ENCODE results near the gene TBCCD1. TPM values are rescaled to one million over a fixed set of nuclear protein-coding genes. Genes with fewer than 3 reads are reported as not detected.
"Not testable (repeated sequence)": the region's sequence is repeated elsewhere in the genome, so short reads cannot be mapped to it uniquely, and the experiment has no call there.

TBCCD1 gene
- total RNA-seq, 1 donor from 2014 or later, result 12.5 TPM

DNA sequence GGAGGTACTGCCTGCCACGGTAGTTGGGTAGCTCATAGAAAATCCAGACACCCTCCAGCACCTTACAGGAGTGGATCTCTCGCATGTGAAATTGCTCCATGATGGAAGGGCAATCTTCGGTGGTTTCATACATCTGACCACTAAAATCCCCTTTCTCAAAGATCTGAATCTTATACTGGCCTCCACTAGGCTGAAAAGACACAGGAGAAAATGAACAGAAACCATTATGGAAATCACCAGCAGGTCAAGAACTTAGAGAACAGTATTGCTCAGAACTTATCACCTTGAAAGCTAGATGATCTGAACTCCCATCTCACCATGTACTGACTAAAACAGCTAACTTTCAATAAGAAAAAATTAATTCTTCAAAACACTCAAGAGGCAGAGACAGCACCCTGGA lies 28.4 kb downstream of the TBCCD1 start:
- Mint-ChIP-seq H3K27ac (ENCODE audit: unreplicated experiment) (no peak overlapping the region), H3K9me3 (ENCODE audit: unreplicated experiment) (no peaks in the 10 kb centered on the region), H3K36me3 (ENCODE audit: unreplicated experiment) (no peaks in the 10 kb centered on the region), H3K27me3 (ENCODE audit: unreplicated experiment) (no peaks in the 10 kb centered on the region), H3K4me1 (ENCODE audit: low read depth, unreplicated experiment) (peaks cover 3% of the 10 kb centered on the region), H3K4me3 (ENCODE audit: unreplicated experiment) (no peak overlapping the region)
- TF ChIP-seq, protein P1, sequence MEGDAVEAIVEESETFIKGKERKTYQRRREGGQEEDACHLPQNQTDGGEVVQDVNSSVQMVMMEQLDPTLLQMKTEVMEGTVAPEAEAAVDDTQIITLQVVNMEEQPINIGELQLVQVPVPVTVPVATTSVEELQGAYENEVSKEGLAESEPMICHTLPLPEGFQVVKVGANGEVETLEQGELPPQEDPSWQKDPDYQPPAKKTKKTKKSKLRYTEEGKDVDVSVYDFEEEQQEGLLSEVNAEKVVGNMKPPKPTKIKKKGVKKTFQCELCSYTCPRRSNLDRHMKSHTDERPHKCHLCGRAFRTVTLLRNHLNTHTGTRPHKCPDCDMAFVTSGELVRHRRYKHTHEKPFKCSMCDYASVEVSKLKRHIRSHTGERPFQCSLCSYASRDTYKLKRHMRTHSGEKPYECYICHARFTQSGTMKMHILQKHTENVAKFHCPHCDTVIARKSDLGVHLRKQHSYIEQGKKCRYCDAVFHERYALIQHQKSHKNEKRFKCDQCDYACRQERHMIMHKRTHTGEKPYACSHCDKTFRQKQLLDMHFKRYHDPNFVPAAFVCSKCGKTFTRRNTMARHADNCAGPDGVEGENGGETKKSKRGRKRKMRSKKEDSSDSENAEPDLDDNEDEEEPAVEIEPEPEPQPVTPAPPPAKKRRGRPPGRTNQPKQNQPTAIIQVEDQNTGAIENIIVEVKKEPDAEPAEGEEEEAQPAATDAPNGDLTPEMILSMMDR (IDR thresholded peaks at IDR 0.05; ENCODE audit: partially characterized antibody, unreplicated experiment), result no peak
- no peak for DNase-seq

DNA sequence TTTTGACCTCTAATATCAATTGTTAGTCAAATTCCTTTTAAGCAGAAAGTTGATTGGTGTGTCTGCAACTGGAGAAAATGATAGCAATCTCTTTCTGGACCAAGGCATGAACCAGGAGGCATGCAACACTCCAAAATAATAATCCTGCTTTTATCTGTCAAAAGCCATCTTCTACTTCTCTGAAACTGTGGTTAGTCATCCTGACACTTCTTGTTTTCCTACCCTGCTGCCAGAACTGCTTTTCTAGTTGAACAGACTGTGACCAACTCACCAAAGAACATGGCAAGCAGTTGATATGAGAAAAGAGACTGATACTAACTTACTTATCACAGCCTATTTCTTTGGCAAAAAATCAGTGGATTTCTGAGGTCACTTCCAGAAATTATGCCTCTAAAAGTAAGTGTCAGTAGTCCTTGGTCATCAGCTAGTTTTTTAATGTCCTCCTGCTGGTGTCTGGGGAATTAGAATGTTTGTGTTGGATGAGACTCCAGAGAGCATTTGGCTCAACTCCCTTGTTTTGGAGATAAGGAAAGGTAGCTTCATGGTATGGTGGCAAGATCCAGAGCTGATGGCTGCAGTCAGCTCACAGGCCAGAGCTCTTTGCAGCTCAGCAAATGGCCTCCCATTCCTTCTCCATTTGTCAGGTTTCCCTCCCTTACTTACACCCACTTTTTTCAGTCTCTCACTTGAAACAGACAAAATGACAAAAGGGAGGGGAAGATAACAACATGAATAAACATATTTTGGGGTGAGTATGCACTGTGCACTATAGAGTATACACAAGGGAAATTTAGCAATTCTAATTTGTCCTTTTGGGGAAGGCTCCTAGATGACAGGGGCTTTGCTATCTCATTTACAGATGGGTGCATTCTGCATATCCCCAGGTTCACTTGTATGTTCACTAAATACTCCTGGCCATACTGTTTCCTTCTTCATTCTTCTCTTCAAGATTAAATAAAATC lies 30.0 kb downstream of the TBCCD1 start:
- Mint-ChIP-seq H3K27ac (ENCODE audit: unreplicated experiment) (no peak overlapping the region), H3K27me3 (ENCODE audit: unreplicated experiment) (no peaks in the 10 kb centered on the region), H3K9me3 (ENCODE audit: unreplicated experiment) (no peaks in the 10 kb centered on the region), H3K4me1 (ENCODE audit: low read depth, unreplicated experiment) (peaks cover 7% of the 10 kb centered on the region), H3K4me3 (ENCODE audit: unreplicated experiment) (no peak overlapping the region), H3K36me3 (ENCODE audit: unreplicated experiment) (no peaks in the 10 kb centered on the region)
- DNase-seq, result no peak
- TF ChIP-seq, protein P1 (IDR thresholded peaks at IDR 0.05; ENCODE audit: partially characterized antibody, unreplicated experiment), result no peak

DNA sequence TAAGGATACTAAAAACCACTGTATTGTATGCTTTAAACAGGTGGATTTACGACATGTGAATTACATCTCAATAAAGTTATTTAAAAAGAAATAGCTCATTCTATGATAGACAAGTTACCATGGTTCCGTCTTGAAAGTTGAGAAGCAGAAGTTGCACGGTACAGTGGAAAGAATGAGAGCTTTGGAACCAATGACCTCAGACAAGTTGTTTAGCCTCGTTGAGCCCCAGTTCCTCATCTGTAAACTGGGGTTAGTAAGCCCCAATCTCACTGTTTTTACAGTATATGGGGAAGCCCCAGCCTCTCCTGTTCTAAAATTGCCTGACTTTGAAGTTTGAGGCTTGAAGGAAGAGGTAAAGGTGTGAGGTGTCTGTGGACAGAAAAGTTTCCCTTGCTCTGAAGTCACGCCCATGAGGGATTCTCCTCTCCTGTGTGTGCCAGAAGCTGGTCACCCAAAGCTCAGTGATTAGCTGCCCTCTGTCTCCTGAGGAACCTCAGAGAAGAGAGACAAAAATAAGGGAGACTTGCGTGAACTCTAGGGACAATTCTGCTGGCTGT lies 32.9 kb downstream of the TBCCD1 start:
- TF ChIP-seq, protein P1 (IDR thresholded peaks at IDR 0.05; ENCODE audit: partially characterized antibody, unreplicated experiment), result no peak
- no peaks in the 10 kb centered on the region for H3K36me3 Mint-ChIP-seq (ENCODE audit: unreplicated experiment)
- H3K9me3 Mint-ChIP-seq (ENCODE audit: unreplicated experiment), result no peaks in the 10 kb centered on the region
- no peak overlapping the region for H3K4me3 Mint-ChIP-seq (ENCODE audit: unreplicated experiment)
- peaks cover 8% of the 10 kb centered on the region for H3K4me1 Mint-ChIP-seq (ENCODE audit: low read depth, unreplicated experiment)
- H3K27me3 Mint-ChIP-seq (ENCODE audit: unreplicated experiment), result peaks cover under 1% of the 10 kb centered on the region
- DNase-seq, result no peak
- H3K27ac Mint-ChIP-seq (ENCODE audit: unreplicated experiment), result no peak overlapping the region

DNA sequence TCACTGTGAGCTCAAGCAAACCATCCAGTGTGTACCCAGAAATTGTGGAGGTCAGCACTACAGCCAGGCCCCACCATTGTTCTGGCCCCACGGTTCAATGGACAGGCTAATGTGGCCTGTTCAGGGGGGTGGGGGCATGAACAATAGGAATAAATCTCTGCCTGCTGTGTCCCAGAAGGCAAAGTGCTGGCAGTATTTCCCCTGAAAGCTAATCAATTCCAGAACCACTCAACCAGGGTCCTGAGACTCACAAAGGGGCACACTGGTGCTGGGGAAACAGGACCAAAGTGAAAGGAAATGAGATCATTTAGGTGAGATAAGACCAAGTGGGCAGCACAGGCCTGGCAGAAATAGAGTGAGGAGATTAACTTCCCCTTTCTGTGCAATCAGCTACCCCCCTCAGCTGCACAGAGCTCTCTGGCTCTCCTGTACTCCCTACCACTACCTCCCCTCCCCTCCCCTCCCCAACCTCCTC lies 34.5 kb downstream of the TBCCD1 start:
- DNase-seq, result no peak
- H3K9me3 Mint-ChIP-seq (ENCODE audit: unreplicated experiment), result peaks cover 9% of the 10 kb centered on the region
- peaks cover 4% of the 10 kb centered on the region for H3K36me3 Mint-ChIP-seq (ENCODE audit: unreplicated experiment)
- peak overlapping the region; percentile 88 for H3K27ac Mint-ChIP-seq (ENCODE audit: unreplicated experiment)
- H3K4me1 Mint-ChIP-seq (ENCODE audit: low read depth, unreplicated experiment), result peaks cover 13% of the 10 kb centered on the region
- peak overlapping the region; percentile 23 for H3K4me3 Mint-ChIP-seq (ENCODE audit: unreplicated experiment)
- peaks cover 7% of the 10 kb centered on the region for H3K27me3 Mint-ChIP-seq (ENCODE audit: unreplicated experiment)
- TF ChIP-seq, protein P1 (IDR thresholded peaks at IDR 0.05; ENCODE audit: partially characterized antibody, unreplicated experiment), result no peak

DNA sequence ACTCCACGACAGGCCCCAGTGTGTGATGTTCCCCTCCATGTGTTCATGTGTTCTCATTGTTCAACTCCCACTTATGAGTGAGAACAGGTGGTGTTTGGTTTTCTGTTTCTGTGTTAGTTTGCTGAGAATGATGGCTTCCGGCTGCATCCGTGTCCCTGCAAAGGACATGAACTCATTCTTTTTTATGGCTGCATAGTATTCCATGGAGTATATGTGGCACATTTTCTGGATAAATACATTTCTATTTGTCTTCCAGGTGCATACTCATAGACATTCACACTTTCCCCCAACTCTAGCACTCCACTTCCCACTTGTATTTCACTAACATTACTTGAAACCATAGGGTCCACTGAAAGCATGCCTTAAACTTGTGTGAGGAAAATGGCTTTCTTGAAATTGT lies 35.4 kb downstream of the TBCCD1 start:
- not testable (repeated sequence) for H3K36me3 Mint-ChIP-seq (ENCODE audit: unreplicated experiment); H3K27me3 Mint-ChIP-seq (ENCODE audit: unreplicated experiment); H3K9me3 Mint-ChIP-seq (ENCODE audit: unreplicated experiment); H3K27ac Mint-ChIP-seq (ENCODE audit: unreplicated experiment); DNase-seq; H3K4me3 Mint-ChIP-seq (ENCODE audit: unreplicated experiment)
- peaks cover 10% of the 10 kb centered on the region for H3K4me1 Mint-ChIP-seq (ENCODE audit: low read depth, unreplicated experiment)

Data from glutamatergic neuron (in vitro differentiated cells).